B cell (primary cell): ENCODE results near the gene UAP1L1. TPM values are rescaled to one million over a fixed set of nuclear protein-coding genes. Genes with fewer than 3 reads are reported as not detected.
"Not testable (repeated sequence)": the region's sequence is repeated elsewhere in the genome, so short reads cannot be mapped to it uniquely, and the experiment has no call there.

Experiments
- ATAC-seq: fragments of 200-7000 bp; cut with Tn5 transposase; one replicate; pipeline ENCODE4 v1.10.0; 2021; ENCODE audit warnings: low read depth, mild to moderate bottlenecking, moderate number of reproducible peaks, moderate library complexity
- CTCF ChIA-PET: fragments of 350-600 bp; sonication (Branson Sonifier 250); formaldehyde crosslinking; loops from one replicate; lab custom pipeline; 2021; ENCODE audit warnings: antibody characterized with exemption, inconsistent platforms; lab: Charles Lee
- POLR2A ChIA-PET: fragments of 350-600 bp; sonication (Branson Sonifier 250); formaldehyde crosslinking; loops from one replicate; lab custom pipeline; 2021; ENCODE audit warnings: antibody characterized with exemption; lab: Charles Lee
- DNase-seq: peaks from one replicate; pipeline ENCODE4 v3.0.0; 2013
- H2AFZ ChIP-seq: 2 replicates; pipeline ENCODE4 v1.6.1; 2012; ENCODE audit warnings: mild to moderate bottlenecking, low read depth, low read length; ENCODE audit not compliant: insufficient read depth, poor library complexity, severe bottlenecking
- H3K27ac ChIP-seq, 2 donors: 1 replicate in 1 of 2; 2 replicates in 1 of 2; pipeline ENCODE4 v1.5.1; 2012 to 2013; ENCODE audit warnings: low read length in 2 of 2, mild to moderate bottlenecking in 2 of 2, moderate library complexity in 1 of 2
- H3K27me3 ChIP-seq, 4 experiments: fragments of 200-600 bp in 1 of 4; sonication (generic) in 1 of 4; replicated peaks in 1 of 4; 1 replicate in 2 of 4; 2 replicates in 2 of 4; pipeline versions ENCODE4 v1.6.1 to v1.7.0; 2013 to 2016; ENCODE audit warnings: low read length in 3 of 4, mild to moderate bottlenecking in 2 of 4, mixed read lengths in 1 of 4, moderate library complexity in 1 of 4; ENCODE audit not compliant: insufficient read depth in 4 of 4, control insufficient read depth in 3 of 4; ENCODE audit errors: control extremely low read depth in 1 of 4
- H3K36me3 ChIP-seq, 2 experiments: replicated peaks in 1 of 2; 1 replicate in 1 of 2; 2 replicates in 1 of 2; pipeline versions ENCODE4 v1.6.1 to v1.7.1; 2013; ENCODE audit warnings: low read length in 1 of 2; ENCODE audit not compliant: insufficient read depth in 2 of 2, control insufficient read depth in 1 of 2; ENCODE audit errors: control extremely low read depth in 1 of 2, extremely low read depth in 1 of 2
- H3K4me1 ChIP-seq, 2 donors: fragments of 200-600 bp in 1 of 2; sonication (generic) in 1 of 2; 1 replicate in 1 of 2; 2 replicates in 1 of 2; pipeline versions ENCODE4 v1.5.1 to v1.6.1; 2013 to 2017; ENCODE audit warnings: low read length in 2 of 2; ENCODE audit not compliant: control insufficient read depth in 2 of 2, insufficient read depth in 2 of 2
- H3K4me2 ChIP-seq: replicated peaks from 2 replicates; pipeline ENCODE3; 2012; ENCODE audit warnings: mild to moderate bottlenecking, low read depth, low read length; ENCODE audit not compliant: poor library complexity, severe bottlenecking
- H3K4me3 ChIP-seq, 5 experiments: fragments of 200-600 bp in 1 of 5; sonication (generic) in 1 of 5; 1 replicate in 3 of 5; 2 replicates in 2 of 5; pipeline versions ENCODE4 v1.5.1 to v1.7.0; 2011 to 2016; ENCODE audit warnings: low read length in 4 of 5, mild to moderate bottlenecking in 4 of 5, low read depth in 2 of 5, control low read depth in 1 of 5, moderate library complexity in 1 of 5; ENCODE audit not compliant: insufficient read depth in 1 of 5; ENCODE audit errors: control extremely low read depth in 1 of 5, extremely low read depth in 1 of 5
- H3K79me2 ChIP-seq: fragments of 200-600 bp; sonication (generic); one replicate; pipeline ENCODE4 v1.6.0; 2016; ENCODE audit warnings: low read length; ENCODE audit not compliant: control insufficient read depth, insufficient read depth
- H3K9ac ChIP-seq: fragments of 200-600 bp; sonication (generic); 2 replicates; pipeline ENCODE4 v1.6.1; 2017; ENCODE audit warnings: mild to moderate bottlenecking, low read length, moderate library complexity
- H3K9me3 ChIP-seq, 3 donors: one replicate each; pipeline versions ENCODE4 v1.6.1 to v1.7.1; 2013; ENCODE audit warnings: low read length in 2 of 3; ENCODE audit not compliant: control insufficient read depth in 2 of 3, insufficient read depth in 1 of 3; ENCODE audit errors: control extremely low read depth in 1 of 3
- H4K20me1 ChIP-seq: 2 replicates; pipeline ENCODE4 v1.6.0; 2012; ENCODE audit warnings: mild to moderate bottlenecking, low read length; ENCODE audit not compliant: insufficient read depth, control insufficient read depth, poor library complexity, severe bottlenecking
- H3K27ac Mint-ChIP-seq: one replicate; pipeline ENCODE4 v1.8.0; 2021; ENCODE audit warnings: mixed read lengths
- H3K27me3 Mint-ChIP-seq: one replicate; pipeline ENCODE4 v1.8.0; 2021; ENCODE audit warnings: mixed read lengths
- H3K4me1 Mint-ChIP-seq: one replicate; pipeline ENCODE4 v1.8.0; 2021; ENCODE audit warnings: mixed read lengths
- H3K4me3 Mint-ChIP-seq: one replicate; pipeline ENCODE4 v1.8.0; 2021; ENCODE audit warnings: mixed read lengths
- H3K9me3 Mint-ChIP-seq: one replicate; pipeline ENCODE4 v1.8.0; 2022; ENCODE audit warnings: mixed read lengths; ENCODE audit not compliant: insufficient read depth
- EZH2 ChIP-seq: IDR thresholded peaks from 2 replicates; pipeline ENCODE4 v1.6.1; 2012; ENCODE audit warnings: borderline replicate concordance, low read depth, mild to moderate bottlenecking, moderate library complexity, low read length; ENCODE audit not compliant: insufficient read depth, poor library complexity, severe bottlenecking
- WGBS: methylation state at CpG from one replicate; pipeline ENCODE4 v1.1.5; 2013; ENCODE audit warnings: missing lambda C conversion rate; ENCODE audit not compliant: insufficient coverage; 5-methylcytosine and 5-hydroxymethylcytosine counted together
- intact Hi-C: fragments of 100-400 bp; cut with micrococcal nuclease; formaldehyde crosslinking; loops from one replicate; pipeline ENCODE4 v1.10.0; 2022
- polyA plus RNA-seq: library from polyadenylated mRNA; depleted of rRNA; stranded (reverse); fragments of >200 nt; gene quantifications from 2 replicates; pipeline ENCODE4 v1.2.3, GENCODE V29; 2012
- total RNA-seq, 2 donors: library from RNA; stranded (reverse); fragments of 120-200 nt in 1 of 2; gene quantifications; 1 replicate in 1 of 2; 2 replicates in 1 of 2; pipeline versions ENCODE4 v1.2.3 to v1.2.4, GENCODE V29; 2013 to 2022
- TF ChIP-seq, protein P1 (sequence below): fragments of 200-600 bp; IDR thresholded peaks from one replicate; pipeline ENCODE4 v1.8.0; 2022; ENCODE audit warnings: antibody characterized with exemption, mild to moderate bottlenecking

The UAP1L1 gene
- total and polyA plus RNA-seq, 2 donors (not counting 1 experiment from before 2014, with no cell fraction given) = 29.1 to 47.6 TPM

DNA sequence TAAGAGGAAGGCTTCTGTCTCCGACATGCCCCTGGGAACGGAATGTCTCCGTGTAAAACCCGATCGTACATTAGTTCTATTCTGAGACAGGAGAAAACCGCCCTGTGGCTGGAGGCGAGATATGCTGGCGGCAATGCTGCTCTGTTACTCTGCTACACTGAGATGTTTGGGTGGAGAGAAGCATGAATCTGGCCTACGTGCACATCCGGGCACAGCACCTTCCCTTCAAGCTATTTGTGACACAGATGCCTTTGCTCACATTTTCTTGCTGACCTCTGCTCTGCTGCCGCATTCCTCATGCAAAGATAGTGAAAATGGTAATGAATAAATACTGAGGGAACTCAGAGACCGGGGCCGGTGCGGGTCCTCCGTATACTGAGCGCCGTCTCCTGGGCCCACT is 39.4 kb downstream of the UAP1L1 start:
- Histone ChIP-seq H3K9me3 (no peaks in the 10 kb centered on the region), H4K20me1 (peaks cover 9% of the 10 kb centered on the region), H3K4me1 (peaks cover 22 to 37% of the 10 kb centered on the region in 2 donors), H3K9ac (no peak overlapping the region), H3K36me3 (peaks cover 0 to 12% of the 10 kb centered on the region in 2 experiments), H2AFZ (no peak overlapping the region), H3K4me3 (no peak overlapping the region), H3K4me2 (no peak overlapping the region), H3K27me3 (no peaks in the 10 kb centered on the region), H3K79me2 (peaks cover 14% of the 10 kb centered on the region), H3K27ac (no peak overlapping the region)
- Mint-ChIP-seq H3K27me3 (no peaks in the 10 kb centered on the region), H3K4me1 (peaks cover 21% of the 10 kb centered on the region), H3K27ac (no peak overlapping the region), H3K4me3 (peak overlapping the region; percentile 44), H3K9me3 (no peaks in the 10 kb centered on the region)
- ATAC-seq = no peak
- ChIA-PET CTCF (no interaction called here), POLR2A (no interaction called here)
- WGBS = 92% methylated on average over 15 of the region's 17 CpGs
- intact Hi-C loops = no loop called here
- DNase-seq = no peak
- TF ChIP-seq, protein P1, sequence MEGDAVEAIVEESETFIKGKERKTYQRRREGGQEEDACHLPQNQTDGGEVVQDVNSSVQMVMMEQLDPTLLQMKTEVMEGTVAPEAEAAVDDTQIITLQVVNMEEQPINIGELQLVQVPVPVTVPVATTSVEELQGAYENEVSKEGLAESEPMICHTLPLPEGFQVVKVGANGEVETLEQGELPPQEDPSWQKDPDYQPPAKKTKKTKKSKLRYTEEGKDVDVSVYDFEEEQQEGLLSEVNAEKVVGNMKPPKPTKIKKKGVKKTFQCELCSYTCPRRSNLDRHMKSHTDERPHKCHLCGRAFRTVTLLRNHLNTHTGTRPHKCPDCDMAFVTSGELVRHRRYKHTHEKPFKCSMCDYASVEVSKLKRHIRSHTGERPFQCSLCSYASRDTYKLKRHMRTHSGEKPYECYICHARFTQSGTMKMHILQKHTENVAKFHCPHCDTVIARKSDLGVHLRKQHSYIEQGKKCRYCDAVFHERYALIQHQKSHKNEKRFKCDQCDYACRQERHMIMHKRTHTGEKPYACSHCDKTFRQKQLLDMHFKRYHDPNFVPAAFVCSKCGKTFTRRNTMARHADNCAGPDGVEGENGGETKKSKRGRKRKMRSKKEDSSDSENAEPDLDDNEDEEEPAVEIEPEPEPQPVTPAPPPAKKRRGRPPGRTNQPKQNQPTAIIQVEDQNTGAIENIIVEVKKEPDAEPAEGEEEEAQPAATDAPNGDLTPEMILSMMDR = no peak
- TF ChIP-seq EZH2 = no peak

DNA sequence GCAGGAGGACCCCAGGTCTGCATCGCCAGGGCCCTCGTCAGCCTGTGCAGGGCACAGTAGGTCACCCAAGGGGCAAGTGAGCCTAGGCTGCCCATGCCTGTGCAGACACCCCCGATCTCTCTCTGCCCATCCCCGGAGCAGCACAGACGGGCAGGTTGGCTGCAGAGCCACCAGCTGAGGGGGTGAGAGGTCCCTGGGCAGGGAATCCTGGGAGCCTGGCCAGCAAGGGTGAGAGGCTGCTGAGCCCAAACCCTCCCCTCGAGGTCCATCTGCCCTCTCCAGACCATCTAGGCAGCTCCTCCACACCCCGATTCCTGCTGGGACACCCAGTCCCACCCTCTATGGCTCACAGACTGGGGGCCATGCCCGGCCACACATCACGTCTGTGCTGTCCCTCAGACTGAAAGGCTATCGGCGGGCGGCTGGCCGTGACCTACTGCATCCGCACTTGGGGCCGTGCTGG is 40.0 kb downstream of the UAP1L1 start:
- DNase-seq (peak; percentile 34), ATAC-seq (no peak)
- Histone ChIP-seq H4K20me1 (peaks cover 9% of the 10 kb centered on the region), H3K79me2 (peaks cover 14% of the 10 kb centered on the region), H3K9me3 (no peaks in the 10 kb centered on the region), H3K27ac (no peak overlapping the region), H3K4me2 (no peak overlapping the region), H3K4me3 (no peak overlapping the region), H3K27me3 (no peaks in the 10 kb centered on the region), H3K4me1 (peaks cover 26 to 43% of the 10 kb centered on the region in 2 donors), H2AFZ (no peak overlapping the region), H3K36me3 (peaks cover 0 to 6% of the 10 kb centered on the region in 2 experiments), H3K9ac (no peak overlapping the region)
- TF ChIP-seq, protein P1 = no peak
- no peak for TF ChIP-seq EZH2
- Mint-ChIP-seq H3K27ac (no peak overlapping the region), H3K4me3 (peak overlapping the region; percentile 44), H3K9me3 (no peaks in the 10 kb centered on the region), H3K4me1 (peaks cover 26% of the 10 kb centered on the region), H3K27me3 (no peaks in the 10 kb centered on the region)
- 95% methylated on average over 7 of the region's 15 CpGs for WGBS
- ChIA-PET POLR2A (no interaction called here), CTCF (interaction anchor here (1.5 to 2.3 kb wide), 4 partner anchors 13 to 106 kb away, joined by 4 to 10 read pairs (median 6); partner anchors contain the start of genes MAN1B1 and RNF208)
- intact Hi-C loops = no loop called here

GRCh38 chr9:137118092-137118603 is 40.8 kb downstream of the UAP1L1 start:
- not testable (repeated sequence) for H3K79me2 ChIP-seq, H3K9me3 ChIP-seq, ATAC-seq, H2AFZ ChIP-seq, H3K27me3 ChIP-seq, H3K9me3 Mint-ChIP-seq, DNase-seq, H3K27ac ChIP-seq, H3K9ac ChIP-seq, H3K4me2 ChIP-seq, H3K4me3 Mint-ChIP-seq, H3K27ac Mint-ChIP-seq, H4K20me1 ChIP-seq, H3K36me3 ChIP-seq, H3K4me3 ChIP-seq, H3K27me3 Mint-ChIP-seq
- intact Hi-C loops = loop anchor here (1.0 to 2.0 kb wide), 2 partner anchors 109 to 119 kb away; partner anchors contain the start of gene RNF224
- H3K4me1 Mint-ChIP-seq = peaks cover 28% of the 10 kb centered on the region
- ChIA-PET CTCF (interaction anchor here (0.7 to 2.3 kb wide), 18 partner anchors 9 to 118 kb away, joined by 3 to 10 read pairs (median 4); partner anchors contain the start of genes LRRC26, MAN1B1, NPDC1 and RNF208), POLR2A (interaction anchor here (0.6 to 0.7 kb wide), 2 partner anchors 110 to 473 kb away, joined by 3 to 6 read pairs; no protein-coding TSS in a partner anchor)
- WGBS = 93% methylated on average over 5 of the region's 12 CpGs
- peaks cover 34 to 48% of the 10 kb centered on the region in 2 donors for H3K4me1 ChIP-seq
